Measurements from ENCODE around the gene CNIH1. TPM values are rescaled to one million over a fixed set of nuclear protein-coding genes. Genes with fewer than 3 reads are reported as not detected.
"Not testable (repeated sequence)": the region's sequence is repeated elsewhere in the genome, so short reads cannot be mapped to it uniquely, and the experiment has no call there.

The CNIH1 gene
- polyA plus RNA-seq, 1 donor = 183 TPM

DNA sequence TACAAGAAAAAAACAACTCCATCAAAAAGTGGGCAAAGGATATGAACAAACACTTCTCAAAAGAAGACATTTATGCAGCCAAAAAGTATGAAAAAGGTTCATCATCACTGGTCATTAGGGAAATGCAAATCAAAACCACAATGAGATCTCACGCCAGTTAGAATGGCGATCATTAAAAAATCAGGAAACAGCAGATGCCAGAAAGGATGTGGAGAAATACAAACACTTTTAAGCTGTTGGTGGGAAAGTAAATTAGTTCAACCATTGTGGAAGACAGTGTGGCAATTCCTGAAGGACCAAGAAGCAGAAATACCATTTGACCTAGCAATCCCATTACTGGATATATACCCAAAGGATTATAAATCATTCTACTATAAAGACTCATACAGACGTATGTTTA, 60.6 kb downstream of the CNIH1 start:
- not testable (repeated sequence) for DNase-seq (ENCODE audit: low read depth)

- not testable (repeated sequence) for DNase-seq (ENCODE audit: low read depth)
These were observed 62.3 kb downstream of the CNIH1 start for GRCh38 chr14:54378893-54379292.

GRCh38 chr14:54377501-54377900, 63.7 kb downstream of the CNIH1 start:
- no peak for DNase-seq (ENCODE audit: low read depth)

DNA sequence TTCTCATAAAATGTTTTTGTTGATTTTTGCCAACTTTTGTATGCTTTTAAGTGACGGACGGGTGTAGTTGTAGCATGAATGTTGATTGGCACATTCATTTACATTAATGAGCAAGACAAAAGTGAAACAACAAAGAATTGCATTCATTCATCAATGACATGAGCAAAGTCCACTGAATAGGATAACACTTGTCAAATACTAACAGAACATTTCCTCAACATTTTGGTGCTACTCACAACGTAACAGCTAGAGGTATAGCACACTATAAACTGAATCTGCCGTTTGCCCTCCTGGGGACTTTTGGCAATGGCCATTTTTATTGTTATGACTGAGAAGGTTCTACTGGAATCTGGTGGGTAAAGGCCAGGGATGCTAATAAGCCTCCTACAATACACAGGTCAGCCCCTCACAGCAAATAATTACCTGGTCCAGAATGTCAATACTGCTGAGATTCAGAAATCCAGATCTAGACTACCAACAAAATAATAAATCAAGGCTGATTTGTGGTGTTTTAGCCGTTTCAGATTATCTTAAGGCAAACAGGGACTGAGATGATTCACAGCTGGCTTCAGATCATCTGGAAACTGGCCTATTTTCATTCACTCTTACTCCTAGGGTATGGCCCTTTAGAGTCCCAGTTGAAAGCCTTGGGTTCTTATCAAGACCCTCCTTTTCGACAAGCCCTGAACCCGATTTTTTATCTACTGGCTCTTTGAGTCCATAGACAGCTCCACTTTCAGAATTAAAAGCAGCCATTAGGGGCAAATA, 66.9 kb downstream of the CNIH1 start:
- no peak for DNase-seq (ENCODE audit: low read depth)

Other genes starting within 250 kb of the CNIH1 start
- gene CDKN3, start 44.4 kb downstream of the CNIH1 start, polyA plus RNA-seq (ENCODE audit: insufficient read length) = 31.4 TPM
- gene GMFB, start 47.6 kb upstream of the CNIH1 start, polyA plus RNA-seq (ENCODE audit: insufficient read length) = 49.0 TPM
- gene CGRRF1, start 68.5 kb upstream of the CNIH1 start, polyA plus RNA-seq (ENCODE audit: insufficient read length) = 14.5 TPM
- 65.1 TPM for gene SAMD4A, start 125.8 kb upstream of the CNIH1 start, polyA plus RNA-seq (ENCODE audit: insufficient read length)